ENCODE results near the gene ASIC2. TPM values are rescaled to one million over a fixed set of nuclear protein-coding genes. Genes with fewer than 3 reads are reported as not detected.

The ASIC2 gene
- total and polyA plus RNA-seq, 2 donors from 2014 or later = 0.60 to 2.9 TPM

DNA sequence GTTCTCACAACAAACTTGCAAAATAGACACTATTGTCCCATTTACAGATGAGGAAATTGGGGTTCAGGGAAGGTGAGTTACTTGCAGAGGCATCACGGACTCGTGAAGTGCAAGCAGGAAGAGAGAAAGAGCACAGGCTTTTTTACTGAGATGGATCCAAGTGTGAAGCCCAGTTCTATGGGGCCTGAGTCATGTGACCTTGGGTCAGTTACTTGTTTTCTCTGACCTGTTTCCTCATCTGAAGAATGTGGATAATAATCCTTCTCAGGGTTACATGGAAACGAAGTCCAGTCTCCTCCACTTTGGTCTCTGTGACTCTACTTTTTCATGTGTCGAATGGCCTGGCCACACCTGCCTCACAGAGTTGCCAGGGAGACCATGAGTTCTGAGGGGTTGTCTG lies 167.0 kb downstream of the ASIC2 start:
- no peaks in the 10 kb centered on the region for H3K4me1 ChIP-seq (ENCODE audit: control insufficient read depth in 2 of 3, insufficient read depth in 2 of 3, low read depth in 1 of 3, low read length in 3 of 3)
- intact Hi-C loops (cut with DNase I) = no loop called here
- no peaks in the 10 kb centered on the region for H3K9me3 ChIP-seq (ENCODE audit: control insufficient read depth in 2 of 3, insufficient read depth in 1 of 3, low read length in 3 of 3)
- FAIRE-seq = no peak
- DNase-seq = no peak
- H3K27ac ChIP-seq (ENCODE audit: low read depth in 2 of 2, low read length in 2 of 2) = no peak overlapping the region
- no peaks in the 10 kb centered on the region for H3K27me3 ChIP-seq (ENCODE audit: control insufficient read depth, insufficient read depth, low read length)
- no peak overlapping the region for H3K9ac ChIP-seq (ENCODE audit: low read length in 3 of 3)
- no peak overlapping the region for H3K4me3 ChIP-seq (ENCODE audit: low read length in 3 of 3)
- TF ChIP-seq, protein P1, sequence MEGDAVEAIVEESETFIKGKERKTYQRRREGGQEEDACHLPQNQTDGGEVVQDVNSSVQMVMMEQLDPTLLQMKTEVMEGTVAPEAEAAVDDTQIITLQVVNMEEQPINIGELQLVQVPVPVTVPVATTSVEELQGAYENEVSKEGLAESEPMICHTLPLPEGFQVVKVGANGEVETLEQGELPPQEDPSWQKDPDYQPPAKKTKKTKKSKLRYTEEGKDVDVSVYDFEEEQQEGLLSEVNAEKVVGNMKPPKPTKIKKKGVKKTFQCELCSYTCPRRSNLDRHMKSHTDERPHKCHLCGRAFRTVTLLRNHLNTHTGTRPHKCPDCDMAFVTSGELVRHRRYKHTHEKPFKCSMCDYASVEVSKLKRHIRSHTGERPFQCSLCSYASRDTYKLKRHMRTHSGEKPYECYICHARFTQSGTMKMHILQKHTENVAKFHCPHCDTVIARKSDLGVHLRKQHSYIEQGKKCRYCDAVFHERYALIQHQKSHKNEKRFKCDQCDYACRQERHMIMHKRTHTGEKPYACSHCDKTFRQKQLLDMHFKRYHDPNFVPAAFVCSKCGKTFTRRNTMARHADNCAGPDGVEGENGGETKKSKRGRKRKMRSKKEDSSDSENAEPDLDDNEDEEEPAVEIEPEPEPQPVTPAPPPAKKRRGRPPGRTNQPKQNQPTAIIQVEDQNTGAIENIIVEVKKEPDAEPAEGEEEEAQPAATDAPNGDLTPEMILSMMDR (IDR thresholded peaks at IDR 0.05; ENCODE audit: borderline replicate concordance, extremely low read depth, insufficient read depth) = no peak
- no peaks in the 10 kb centered on the region for H3K36me3 ChIP-seq (ENCODE audit: control insufficient read depth in 2 of 3, insufficient read depth in 3 of 3, low read length in 3 of 3)

DNA sequence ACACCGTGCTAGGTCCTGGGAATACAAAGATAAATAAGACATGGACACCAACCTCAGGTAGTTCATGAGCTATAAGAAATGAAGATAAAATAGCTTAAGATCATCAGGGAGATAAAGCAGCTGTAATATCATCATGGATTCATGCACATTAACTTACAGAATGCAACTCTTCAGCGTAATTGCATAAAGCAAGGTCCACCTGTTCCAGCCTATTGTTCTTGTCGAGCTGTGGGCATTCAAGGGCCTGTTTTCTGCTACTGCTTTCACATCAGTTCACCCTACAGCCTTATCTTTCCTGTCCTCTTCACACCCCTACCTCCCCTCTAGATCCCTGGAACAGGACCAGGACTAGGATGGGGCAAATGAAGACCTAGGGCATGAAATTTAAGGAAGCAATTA lies 167.5 kb downstream of the ASIC2 start:
- intact Hi-C loops (cut with DNase I) = no loop called here
- TF ChIP-seq, protein P1 (IDR thresholded peaks at IDR 0.05; ENCODE audit: borderline replicate concordance, extremely low read depth, insufficient read depth) = no peak
- no peaks in the 10 kb centered on the region for H3K4me1 ChIP-seq (ENCODE audit: control insufficient read depth in 2 of 3, insufficient read depth in 2 of 3, low read depth in 1 of 3, low read length in 3 of 3)
- H3K27ac ChIP-seq (ENCODE audit: low read depth in 2 of 2, low read length in 2 of 2) = no peak overlapping the region
- no peak overlapping the region for H3K4me3 ChIP-seq (ENCODE audit: low read length in 3 of 3)
- H3K36me3 ChIP-seq (ENCODE audit: control insufficient read depth in 2 of 3, insufficient read depth in 3 of 3, low read length in 3 of 3) = no peaks in the 10 kb centered on the region
- DNase-seq = no peak
- H3K9ac ChIP-seq (ENCODE audit: low read length in 3 of 3) = no peak overlapping the region
- H3K9me3 ChIP-seq (ENCODE audit: control insufficient read depth in 2 of 3, insufficient read depth in 1 of 3, low read length in 3 of 3) = no peaks in the 10 kb centered on the region
- no peak for FAIRE-seq
- no peaks in the 10 kb centered on the region for H3K27me3 ChIP-seq (ENCODE audit: control insufficient read depth, insufficient read depth, low read length)

DNA sequence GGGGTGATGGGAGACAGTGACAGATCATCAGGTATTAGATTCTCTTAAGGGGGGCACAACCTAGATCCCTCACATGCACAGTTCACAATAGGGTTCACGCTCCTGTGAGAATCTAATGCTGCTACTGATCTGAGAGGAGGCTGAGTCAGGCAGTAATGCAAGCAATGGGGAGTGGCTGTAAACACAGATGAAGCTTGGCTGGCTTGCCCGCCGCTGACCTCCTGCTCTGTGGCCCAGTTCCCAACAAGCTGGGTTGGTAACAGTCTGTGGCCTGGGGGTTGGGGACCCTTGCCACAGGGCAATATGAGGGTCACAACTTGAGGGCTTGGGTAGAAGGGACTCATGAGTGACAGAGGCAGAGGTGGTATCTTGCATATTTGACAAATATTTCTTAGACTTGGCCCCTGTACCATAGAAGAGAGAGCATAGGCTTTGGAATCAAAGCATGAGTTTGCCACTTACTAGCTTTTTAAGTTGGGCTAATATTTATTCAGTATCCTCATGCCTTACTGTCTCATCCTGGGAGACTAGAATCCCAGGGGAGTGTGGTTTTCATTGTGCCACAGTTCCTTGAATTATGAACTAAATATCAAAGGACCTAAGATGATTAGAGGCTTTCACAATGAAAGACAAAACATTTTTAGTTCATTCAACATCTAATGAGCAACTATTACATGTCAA lies 168.1 kb downstream of the ASIC2 start:
- Histone ChIP-seq H3K36me3 (ENCODE audit: control insufficient read depth in 2 of 3, insufficient read depth in 3 of 3, low read length in 3 of 3) (no peaks in the 10 kb centered on the region), H3K9ac (ENCODE audit: low read length in 3 of 3) (no peak overlapping the region), H3K4me1 (ENCODE audit: control insufficient read depth in 2 of 3, insufficient read depth in 2 of 3, low read depth in 1 of 3, low read length in 3 of 3) (no peaks in the 10 kb centered on the region), H3K4me3 (ENCODE audit: low read length in 3 of 3) (no peak overlapping the region), H3K27ac (ENCODE audit: low read depth in 2 of 2, low read length in 2 of 2) (no peak overlapping the region), H3K27me3 (ENCODE audit: control insufficient read depth, insufficient read depth, low read length) (no peaks in the 10 kb centered on the region), H3K9me3 (ENCODE audit: control insufficient read depth in 2 of 3, insufficient read depth in 1 of 3, low read length in 3 of 3) (no peaks in the 10 kb centered on the region)
- intact Hi-C loops (cut with DNase I) = no loop called here
- TF ChIP-seq, protein P1 (IDR thresholded peaks at IDR 0.05; ENCODE audit: borderline replicate concordance, extremely low read depth, insufficient read depth) = no peak
- FAIRE-seq = no peak
- no peak for DNase-seq

DNA sequence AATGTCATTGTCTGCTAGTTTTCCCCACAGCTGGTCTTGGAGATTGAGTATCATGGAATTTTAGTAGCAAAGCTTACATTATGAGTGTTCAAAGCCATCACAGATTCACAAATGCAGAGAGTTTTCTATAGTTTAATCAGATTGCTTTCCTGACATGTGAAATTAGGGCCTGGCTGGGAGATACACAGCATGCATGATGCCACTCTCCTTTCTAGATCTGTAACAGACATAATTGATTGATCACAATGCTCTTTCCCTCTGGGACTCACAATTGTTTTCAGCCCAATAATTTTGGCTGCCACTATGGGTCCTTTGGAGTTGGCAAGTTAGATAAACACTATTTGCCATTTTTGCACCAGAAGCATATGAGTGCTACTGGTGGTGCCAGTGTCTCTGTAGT lies 168.9 kb downstream of the ASIC2 start:
- intact Hi-C loops (cut with DNase I) = no loop called here
- Histone ChIP-seq H3K36me3 (ENCODE audit: control insufficient read depth in 2 of 3, insufficient read depth in 3 of 3, low read length in 3 of 3) (no peaks in the 10 kb centered on the region), H3K9me3 (ENCODE audit: control insufficient read depth in 2 of 3, insufficient read depth in 1 of 3, low read length in 3 of 3) (no peaks in the 10 kb centered on the region), H3K4me1 (ENCODE audit: control insufficient read depth in 2 of 3, insufficient read depth in 2 of 3, low read depth in 1 of 3, low read length in 3 of 3) (no peaks in the 10 kb centered on the region), H3K27ac (ENCODE audit: low read depth in 2 of 2, low read length in 2 of 2) (no peak overlapping the region), H3K27me3 (ENCODE audit: control insufficient read depth, insufficient read depth, low read length) (no peaks in the 10 kb centered on the region), H3K4me3 (ENCODE audit: low read length in 3 of 3) (no peak overlapping the region), H3K9ac (ENCODE audit: low read length in 3 of 3) (no peak overlapping the region)
- no peak for FAIRE-seq
- TF ChIP-seq, protein P1 (IDR thresholded peaks at IDR 0.05; ENCODE audit: borderline replicate concordance, extremely low read depth, insufficient read depth) = no peak
- no peak for DNase-seq

Measured in kidney (tissue), 14 donors.